NK-92 (cell line): ENCODE measurements around the gene CXXC1.
"Not testable (repeated sequence)": the region's sequence is repeated elsewhere in the genome, so short reads cannot be mapped to it uniquely, and the experiment has no call there.

Source experiments
- DNase-seq: peaks from one replicate; lab custom pipeline; 2025; ENCODE audit not compliant: unreplicated experiment; lab: John Stamatoyannopoulos, UW

CXXC1 gene

DNA sequence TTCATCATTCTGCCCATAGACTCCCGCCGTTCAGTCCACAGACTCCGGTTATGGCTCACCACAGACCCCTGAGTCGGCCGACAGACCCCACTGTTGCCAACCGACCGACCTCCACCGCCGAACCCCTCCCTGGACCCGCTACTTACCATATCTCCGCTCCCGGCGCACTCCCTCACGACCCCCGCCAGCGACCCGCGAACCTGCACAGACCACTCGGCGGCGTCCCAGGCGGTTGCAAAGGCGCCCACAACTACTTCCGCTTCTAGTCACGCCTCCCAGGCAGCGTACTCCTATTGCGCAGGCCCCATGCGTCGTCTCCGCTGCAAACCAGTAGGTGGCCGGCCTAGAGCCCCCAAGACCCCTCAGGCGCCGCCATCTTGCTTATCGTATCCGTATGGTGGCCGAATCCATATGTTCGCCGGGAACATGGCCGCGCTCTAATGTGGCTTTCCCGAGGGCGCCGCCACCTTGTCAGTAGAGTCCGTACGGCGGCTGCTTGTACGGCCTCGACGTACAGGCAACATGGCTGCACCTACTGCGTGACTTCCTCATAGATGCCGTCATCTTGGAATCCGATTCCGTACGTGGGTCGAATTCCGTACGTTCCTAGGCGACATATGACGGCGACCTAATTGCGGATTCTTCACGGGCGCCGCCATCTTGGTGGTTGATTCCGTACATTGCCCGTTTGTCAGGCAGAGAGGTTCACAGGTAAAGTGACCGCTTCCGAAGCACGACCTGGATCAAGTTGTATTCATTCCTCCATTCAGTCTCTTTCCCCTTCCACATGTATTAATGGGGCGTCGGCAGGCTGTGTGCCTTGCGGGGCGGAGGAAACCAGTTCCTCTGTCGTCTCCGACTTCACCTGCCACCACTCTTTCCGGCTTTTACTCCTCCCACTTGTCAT, at the start of gene CXXC1:
Gene CXXC1, minus strand, starts transcription at position 252 of the 907 bp plus-strand sequence. Its CDS starts 103 bp downstream, at position 149.
- DNase-seq: peak; percentile 92

DNA sequence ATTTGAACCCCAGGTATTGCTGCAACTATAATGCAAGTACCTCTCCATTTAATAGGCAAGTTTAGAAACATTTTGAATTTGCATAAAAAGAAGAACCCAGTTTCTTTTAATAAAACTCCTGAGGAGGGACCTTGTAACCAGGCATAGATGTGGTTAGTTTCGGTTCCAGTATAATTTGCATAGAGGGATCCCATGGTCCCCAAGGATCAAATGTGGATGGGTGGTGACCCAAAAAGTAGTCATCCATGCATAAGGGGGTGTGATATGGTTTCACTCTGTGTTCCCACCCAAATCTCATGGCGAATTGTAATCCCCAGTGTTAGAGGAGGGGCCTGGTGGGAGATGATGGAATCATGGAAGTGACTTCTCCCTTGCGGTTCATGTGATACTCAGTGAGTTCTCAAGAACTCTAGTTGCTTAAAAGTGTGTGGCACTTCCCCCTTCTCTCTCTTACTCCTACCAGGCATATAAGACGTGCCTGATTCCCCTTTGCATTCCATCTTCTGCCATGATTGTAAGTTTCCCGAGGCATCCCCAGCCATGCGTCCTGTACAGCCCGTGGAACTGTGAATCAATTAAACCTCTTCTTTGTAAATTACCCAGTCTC, 47.2 kb upstream of the CXXC1 start:
- DNase-seq: no peak

- no peak for DNase-seq
These were observed 44.2 kb upstream of the CXXC1 start for GRCh38 chr18:50331691-50332090.

GRCh38 chr18:50330176-50330575, 42.7 kb upstream of the CXXC1 start:
- DNase-seq: no peak

DNA sequence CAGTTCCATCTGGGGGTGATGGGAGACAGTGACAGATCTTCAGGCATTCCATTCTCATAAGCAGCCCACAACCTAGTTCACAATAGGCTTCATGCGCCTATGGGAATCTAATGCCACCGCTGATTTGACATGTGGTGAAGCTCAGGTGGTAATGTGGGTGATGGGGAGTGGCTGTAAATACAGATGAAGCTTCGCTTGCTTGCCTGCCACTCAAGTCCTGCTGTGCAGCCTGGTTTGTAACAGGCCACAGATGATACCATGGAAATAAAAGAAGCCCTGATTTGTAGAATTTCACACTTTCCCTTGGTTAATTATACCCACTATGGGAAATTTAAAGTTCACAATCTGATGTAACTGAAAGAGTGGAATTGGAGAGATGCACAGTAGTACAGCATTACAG, 40.5 kb upstream of the CXXC1 start:
- DNase-seq: no peak

GRCh38 chr18:50320719-50321118, 33.2 kb upstream of the CXXC1 start:
- DNase-seq: no peak

- no peak for DNase-seq
These were observed 27.8 kb upstream of the CXXC1 start for GRCh38 chr18:50315100-50315871.

DNA sequence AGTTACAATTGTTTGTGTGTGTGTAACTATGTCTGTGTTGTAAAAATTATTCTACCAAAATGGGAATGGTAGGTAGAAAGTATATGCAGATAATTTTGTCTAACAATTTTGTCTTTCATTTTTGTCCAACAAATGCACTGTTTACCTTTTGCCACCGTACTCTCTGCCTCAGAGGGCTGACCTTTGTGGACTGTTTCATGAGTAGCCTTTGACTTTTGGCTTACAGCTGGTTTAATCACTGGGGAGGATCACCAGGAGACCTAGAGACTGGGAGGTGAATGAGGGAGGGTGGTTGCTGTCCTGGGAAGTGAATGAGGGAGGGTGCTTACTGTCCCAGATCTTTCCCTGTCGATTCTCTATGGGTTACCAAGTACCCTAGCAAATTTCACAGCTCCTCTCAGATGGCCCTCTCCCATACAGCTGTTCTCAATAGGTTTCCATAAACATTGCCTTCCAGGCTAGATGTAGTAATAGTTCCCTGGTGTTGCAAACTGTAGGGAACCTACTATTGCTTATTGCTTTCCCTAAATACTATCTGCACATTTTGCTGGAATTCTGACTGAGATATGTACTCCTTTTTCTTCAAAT, 26.5 kb upstream of the CXXC1 start:
- DNase-seq: no peak

- DNase-seq: no peak
These were observed 25.6 kb upstream of the CXXC1 start for GRCh38 chr18:50313031-50313607.

DNA sequence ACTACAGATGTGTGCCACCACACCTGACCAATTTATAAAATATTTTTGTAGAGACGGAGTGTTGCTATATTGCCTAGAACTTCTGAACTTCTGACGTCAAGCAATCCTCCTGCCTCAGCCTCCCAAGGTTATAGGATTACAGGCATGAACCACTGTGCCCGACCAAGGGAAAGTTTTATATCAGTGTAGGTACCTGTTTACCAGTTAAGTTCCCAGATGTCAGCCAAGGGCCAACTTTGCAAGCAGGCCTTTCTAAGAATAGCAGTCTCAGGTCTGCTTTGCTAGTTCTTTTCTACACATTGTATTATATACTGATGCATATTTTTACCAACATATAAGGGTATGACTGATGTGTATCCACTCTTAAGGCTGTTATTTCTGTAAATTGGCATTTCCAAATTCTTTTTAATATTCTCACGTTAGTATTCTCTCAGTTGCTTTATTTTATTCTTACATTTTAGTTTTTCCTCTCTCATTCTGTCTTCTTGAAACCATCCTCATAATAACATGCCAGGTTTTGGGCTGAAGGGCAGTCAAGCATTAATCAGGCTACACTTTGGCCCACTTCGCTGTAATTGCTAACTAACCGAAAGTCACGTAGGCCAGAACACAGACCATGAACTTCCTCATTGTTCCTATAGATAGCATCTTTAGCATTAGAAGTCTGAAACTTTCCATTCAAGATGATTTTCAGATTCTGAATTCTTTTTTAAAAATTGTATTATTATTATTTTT, 25.0 kb upstream of the CXXC1 start:
- DNase-seq: no peak

GRCh38 chr18:50311650-50312049, 24.2 kb upstream of the CXXC1 start:
- DNase-seq: no peak

- DNase-seq: no peak
These were observed 22.6 kb upstream of the CXXC1 start for GRCh38 chr18:50310080-50310479.

GRCh38 chr18:50308851-50309250, 21.4 kb upstream of the CXXC1 start:
- DNase-seq: not testable (repeated sequence)

DNA sequence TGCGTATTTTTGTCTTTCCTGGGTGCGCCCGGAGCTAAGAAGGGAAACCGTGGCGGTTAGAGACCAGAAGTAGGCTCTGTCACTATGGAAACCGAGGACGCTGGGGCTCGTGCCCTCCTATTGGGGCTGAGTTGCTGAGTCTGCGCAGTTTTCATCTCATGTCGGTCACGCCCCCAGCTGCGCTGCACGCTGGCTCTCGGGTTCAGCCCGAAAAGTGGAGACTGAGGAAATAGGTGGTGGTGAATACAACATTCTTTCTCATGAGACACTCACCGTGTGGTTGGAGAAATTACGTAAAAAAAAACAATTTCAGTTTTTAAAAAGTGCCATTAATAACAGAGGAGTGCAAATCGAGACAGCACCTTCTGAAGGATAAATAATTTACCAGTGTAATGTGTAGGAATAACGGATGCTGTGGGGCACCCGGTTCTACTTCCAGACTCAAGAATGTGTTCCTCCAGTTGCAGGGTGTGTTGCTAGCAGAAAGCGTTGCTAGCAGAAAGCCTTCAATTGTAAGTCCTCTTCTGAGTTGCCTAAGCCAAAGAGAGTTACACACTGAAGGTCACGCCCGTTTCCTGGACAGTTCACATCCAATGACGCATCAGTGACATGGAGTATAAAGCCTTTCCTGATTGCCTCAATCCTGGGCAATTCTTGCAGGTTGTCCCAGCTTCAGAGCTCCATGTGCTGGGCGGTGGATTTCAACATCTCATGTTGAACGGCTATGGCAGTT, 20.4 kb upstream of the CXXC1 start:
- peak; percentile 65 for DNase-seq

DNA sequence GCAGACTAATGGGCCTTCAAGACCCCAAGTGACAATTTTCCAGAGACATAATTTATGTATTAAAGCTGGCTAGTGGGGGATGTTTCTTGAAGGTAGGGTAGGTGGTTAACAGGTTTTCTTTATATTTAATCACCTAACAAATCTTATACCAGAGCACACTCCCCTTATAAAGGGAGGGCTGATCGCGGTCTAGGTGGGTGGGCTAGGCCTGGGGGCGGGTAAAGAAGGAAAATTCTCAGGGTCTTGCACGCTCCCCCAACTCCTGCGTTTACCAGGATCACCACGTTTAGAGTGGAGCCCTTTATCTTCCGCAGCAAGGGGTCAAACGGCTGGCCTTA, 19.9 kb upstream of the CXXC1 start:
- no peak for DNase-seq

GRCh38 chr18:50306944-50307343, 19.5 kb upstream of the CXXC1 start:
- no peak for DNase-seq

DNA sequence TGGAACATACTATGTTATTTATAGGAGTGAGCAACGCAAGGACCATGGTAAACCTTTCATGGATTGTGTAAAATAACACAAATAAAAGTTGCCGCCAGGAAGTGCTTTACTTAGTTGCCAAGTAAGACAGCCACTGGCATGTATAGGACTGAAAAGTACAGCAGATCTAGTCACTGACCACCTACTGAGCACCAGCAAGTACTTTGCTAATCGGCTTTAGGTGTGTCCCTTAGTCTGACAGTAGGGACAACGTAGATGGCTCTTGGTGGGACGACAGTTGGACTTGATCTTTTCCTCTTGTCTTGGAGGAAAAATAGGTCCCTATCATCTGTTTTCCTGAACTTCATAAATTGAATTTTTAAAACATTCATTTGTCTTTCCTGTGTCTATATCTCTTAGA, 13.6 kb upstream of the CXXC1 start:
- no peak for DNase-seq

DNA sequence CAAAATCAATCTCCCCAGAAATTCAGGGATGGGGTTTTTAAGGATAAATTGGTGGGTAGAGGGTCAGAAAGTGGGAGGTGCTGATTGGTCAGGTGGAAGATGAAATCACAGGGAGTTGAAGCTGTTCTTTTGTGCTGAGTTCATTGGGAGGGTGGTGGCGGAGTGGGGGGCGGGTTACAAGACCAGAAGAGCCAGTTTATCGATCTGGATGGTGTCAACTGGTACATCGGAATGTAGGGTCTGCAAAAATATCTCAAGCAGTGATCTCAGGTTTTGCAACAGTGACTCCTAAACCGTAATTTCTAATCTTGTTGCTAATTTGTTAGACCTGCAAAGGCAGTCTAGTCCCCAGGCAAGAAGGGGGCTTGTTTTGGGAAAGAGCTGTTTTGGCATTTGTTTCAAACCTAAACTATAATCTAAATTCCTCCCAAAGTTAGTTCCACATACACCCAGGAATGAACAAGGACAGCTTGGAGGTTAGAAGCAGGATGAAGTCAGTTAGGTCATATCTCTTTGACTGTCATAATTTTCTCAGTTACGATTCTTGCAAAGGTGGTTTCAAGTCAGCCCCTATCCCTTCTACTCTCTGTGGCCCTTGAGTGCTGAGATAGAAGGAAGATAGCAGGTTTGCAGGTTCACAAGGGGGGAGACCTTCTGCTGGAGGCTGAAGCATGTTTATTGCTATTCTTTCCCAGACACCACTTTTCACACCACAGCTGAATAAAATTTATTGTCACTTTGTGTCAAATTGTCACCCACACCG, 12.3 kb upstream of the CXXC1 start:
- no peak for DNase-seq
